NCI-H1092 treated with DMSO at 0.1 percent for 48 hours (cell line): Measurements from ENCODE around the gene KLC4.
A peak's percentile ranks its signal among the peaks of the same experiment; 100 is the strongest.
"Not testable (repeated sequence)": the region's sequence is repeated elsewhere in the genome, so short reads cannot be mapped to it uniquely, and the experiment has no call there.

Experiments
- DNase-seq: peaks from one replicate; lab custom pipeline; 2025; lab: John Stamatoyannopoulos, UW

Gene KLC4

GRCh38 chr6:43036712-43037111 is 22.7 kb upstream of the KLC4 start:
- no peak for DNase-seq

- no peak for DNase-seq
Measured at GRCh38 chr6:43037197-43037596, 22.2 kb upstream of the KLC4 start.

DNA sequence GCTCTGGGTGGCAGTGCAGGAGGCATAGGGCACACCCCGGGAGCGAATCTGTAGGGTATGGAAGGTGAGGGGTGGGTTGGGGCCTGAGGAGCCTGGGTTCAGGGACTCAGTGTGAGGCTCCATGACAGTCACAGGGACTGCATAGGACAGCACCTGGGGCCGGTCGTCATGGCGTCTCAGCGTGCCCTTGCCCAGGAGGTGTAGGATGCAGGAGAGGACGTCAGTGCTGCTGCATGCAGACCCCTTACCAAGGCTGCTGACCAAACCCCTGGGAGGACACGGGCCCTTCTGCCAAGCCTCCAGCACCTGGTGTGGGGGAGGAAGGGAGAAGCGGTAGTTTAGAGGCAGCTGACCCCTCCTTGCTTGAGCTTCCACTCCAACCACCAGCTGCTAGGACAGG is 21.7 kb upstream of the KLC4 start:
- DNase-seq, result no peak

GRCh38 chr6:43038727-43039126 is 20.7 kb upstream of the KLC4 start:
- DNase-seq, result no peak

- DNase-seq, result no peak
Measured at GRCh38 chr6:43040542-43041257, 18.7 kb upstream of the KLC4 start.

GRCh38 chr6:43041475-43041874 is 18.0 kb upstream of the KLC4 start:
- not testable (repeated sequence) for DNase-seq

GRCh38 chr6:43043310-43043709 is 16.1 kb upstream of the KLC4 start:
- DNase-seq, result no peak

DNA sequence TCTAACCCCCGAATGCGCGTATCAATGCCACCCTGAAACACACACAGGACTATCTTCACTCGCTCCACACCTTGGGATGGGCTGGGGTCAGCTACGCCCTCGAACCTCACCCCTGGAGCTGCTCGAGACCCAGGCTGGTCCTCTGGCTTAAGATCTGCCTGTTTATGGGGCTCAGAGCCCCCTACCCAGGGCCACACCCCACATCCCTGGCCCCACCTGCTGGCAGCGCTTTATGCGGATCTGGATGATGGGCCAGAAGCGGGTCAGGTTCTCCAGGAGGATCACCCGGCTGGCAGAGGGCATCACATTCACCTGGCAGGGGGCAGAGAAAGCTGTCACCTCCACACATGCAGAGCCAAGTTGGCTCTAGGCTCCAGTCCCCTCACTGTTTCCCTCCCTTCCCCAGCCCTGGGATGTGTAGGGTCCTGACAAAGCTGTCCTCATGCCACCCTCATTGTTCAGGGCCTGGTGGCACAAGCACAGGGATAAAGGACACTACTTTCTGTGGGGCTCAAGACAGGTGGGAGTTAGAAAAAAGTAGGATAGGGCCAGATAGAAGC is 14.0 kb upstream of the KLC4 start:
- no peak for DNase-seq

- no peak for DNase-seq
Measured at GRCh38 chr6:43047998-43048397, 11.4 kb upstream of the KLC4 start.

DNA sequence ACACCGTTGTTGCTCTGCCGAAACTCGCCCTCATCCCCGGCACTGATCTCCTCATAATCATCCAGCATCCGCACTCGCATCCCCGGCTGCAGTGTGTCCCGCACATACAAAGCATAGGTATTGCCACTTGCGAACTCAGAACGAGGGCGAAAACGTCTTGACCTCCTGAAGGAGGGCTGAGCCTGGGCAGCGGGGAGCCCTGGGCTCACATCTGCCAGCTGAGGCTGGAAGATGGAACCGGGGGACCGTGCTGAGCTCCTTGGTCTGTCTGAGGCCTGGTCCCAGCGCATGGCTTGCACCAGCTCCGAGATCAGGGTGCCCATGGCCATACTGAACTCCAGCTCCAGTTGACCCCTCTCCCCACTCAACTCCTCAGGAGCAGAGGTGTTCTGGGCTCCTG is 8.4 kb upstream of the KLC4 start:
- no peak for DNase-seq

GRCh38 chr6:43052225-43052841 is 7.1 kb upstream of the KLC4 start:
- DNase-seq, result no peak

GRCh38 chr6:43052842-43053544 is 6.4 kb upstream of the KLC4 start:
- DNase-seq, result no peak

DNA sequence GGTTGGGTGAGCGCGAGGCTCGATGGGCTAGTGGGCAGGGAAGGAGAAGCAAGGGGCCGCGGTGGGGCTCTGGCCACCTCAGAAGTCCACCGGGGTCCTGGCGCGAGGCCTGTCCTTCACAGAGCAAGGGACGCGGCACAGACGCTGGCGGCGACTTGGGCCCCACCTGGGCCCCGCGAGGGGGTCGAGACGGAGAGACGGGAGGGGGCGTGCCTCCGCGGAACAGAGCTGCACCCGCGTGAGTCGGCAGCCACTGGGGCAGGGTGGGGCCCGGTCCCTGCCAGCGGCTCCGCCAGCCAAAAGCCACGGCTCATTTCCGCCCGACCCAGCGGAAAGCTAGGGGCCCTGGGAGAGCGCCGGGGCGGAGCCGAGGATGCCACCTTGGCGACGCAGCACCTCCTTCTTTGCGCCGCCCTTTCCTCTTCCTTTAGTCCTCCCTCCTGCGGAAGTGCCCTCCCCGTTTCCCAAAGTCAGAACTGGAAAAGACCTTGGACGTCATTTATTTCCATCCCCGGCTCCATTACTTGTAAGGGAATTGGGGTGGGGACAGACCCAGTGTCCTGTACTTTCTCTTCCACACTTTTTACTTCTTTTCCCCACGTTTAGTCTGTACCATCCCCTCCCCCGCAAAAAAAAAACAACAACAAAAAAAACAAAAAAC is 5.8 kb upstream of the KLC4 start, which contains the start of gene CUL7:
CUL7 (minus strand) TSS at position 307 of the 661 bp plus-strand sequence. CDS start 1,063 bp downstream, outside the sequence.
- peak; percentile 92 for DNase-seq

DNA sequence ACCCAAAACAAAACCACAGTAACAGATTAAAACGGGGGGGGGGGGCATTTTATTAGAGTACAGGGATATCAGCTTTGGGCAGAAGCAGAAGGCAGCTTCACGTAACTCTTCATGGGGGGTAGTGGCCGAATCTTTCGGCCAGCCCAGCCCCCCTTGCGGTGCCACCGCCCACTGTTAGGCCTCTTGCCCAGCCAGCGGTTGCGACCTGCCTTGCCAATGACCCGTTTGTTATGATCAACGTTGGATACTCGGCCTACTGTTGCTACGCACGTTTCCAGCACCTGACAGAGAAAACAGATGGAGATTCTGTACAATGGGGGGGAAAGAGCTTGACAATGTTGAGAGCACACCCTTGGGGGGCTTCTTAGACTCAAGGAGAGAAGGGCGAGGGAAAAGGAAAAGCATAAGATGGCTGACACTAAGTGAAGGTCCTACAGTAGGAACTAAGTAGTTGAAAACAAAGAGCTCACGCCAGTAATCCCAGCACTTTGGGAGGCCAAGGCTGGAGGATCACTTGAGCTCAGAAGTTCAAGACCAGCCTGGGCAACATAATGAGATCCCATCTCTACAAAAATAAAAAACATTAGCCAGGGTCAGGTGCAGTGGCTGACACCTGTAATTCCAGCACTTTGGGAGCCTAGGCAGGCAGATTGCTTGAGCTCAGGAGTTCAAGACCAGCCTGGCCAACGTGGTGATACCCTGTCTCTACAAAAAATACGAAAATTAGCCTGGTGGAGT is 5.1 kb upstream of the KLC4 start:
- DNase-seq, result no peak

DNA sequence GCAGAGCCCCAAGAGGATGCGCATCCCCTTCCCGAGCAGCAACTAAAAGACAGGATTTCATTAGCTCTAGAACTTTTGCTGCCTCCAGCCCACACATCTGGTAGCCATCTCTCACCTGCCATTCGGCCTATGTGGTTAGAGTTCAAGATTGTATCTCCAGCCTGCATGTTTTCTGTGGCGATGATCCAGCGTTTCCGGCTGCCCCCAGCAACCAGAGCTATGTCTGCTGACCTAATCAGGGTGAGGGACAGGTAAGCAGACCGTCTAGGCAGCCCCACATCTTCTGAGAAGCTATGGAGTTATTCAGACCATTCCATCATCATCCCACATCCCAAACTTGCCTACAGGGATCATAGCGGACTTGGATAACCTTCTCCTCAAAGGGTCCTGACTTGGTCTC is 3.5 kb upstream of the KLC4 start:
- DNase-seq, result no peak

DNA sequence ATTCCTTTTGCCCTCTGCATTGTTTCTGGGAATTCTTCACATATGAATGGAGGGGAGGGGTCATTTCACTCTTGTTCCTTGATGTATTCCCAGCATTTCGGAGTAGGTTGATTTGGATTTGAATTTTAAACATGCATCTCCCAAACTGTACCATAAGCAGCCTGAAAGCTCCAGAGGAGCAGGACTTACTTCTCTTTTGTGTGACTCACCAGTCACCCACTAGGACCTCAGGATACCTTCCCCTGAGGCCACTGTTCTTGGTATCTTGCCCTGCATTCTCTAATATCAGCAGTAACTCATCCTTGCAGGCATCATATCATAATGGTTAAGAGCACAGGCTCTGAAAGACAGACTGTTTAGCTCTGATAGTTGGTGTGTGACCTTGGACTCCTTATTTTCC is 900 bp upstream of the KLC4 start:
- no peak for DNase-seq

DNA sequence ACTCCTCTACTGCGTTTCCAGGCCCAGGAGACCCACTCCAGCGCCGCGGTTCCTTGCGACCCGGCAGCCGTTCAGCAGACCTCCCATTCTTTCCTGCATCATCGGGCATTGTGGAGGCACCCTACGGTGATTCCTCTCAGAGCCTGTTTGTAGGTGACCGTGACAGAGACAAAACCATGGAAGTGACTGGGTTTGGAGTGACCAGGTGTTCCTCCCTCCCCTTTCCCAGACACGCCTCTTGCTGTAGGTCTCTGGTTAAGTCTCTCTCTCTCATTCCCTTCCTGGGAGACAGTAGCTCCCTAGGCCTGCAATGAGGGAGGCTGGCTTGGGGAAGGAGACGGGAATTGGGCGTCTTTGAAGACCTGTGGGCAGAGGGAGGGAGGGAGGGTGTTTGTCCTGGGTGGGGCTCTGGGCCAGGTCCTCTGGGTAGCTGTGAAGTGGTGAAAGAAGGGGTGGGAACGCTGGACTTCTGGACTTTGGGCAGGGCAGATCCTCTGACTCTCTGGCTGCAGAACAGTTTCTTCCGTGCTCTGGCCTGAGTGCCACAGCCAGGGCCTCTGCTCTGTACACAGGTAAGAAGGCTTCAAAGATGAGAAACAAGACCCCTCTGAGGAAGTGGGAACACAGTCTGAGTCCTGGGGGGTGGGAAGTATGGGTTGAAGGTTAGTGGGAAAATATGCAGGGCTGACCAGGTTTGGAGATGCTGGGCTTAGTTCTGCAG is 763 bp downstream of the KLC4 start:
- no peak for DNase-seq

DNA sequence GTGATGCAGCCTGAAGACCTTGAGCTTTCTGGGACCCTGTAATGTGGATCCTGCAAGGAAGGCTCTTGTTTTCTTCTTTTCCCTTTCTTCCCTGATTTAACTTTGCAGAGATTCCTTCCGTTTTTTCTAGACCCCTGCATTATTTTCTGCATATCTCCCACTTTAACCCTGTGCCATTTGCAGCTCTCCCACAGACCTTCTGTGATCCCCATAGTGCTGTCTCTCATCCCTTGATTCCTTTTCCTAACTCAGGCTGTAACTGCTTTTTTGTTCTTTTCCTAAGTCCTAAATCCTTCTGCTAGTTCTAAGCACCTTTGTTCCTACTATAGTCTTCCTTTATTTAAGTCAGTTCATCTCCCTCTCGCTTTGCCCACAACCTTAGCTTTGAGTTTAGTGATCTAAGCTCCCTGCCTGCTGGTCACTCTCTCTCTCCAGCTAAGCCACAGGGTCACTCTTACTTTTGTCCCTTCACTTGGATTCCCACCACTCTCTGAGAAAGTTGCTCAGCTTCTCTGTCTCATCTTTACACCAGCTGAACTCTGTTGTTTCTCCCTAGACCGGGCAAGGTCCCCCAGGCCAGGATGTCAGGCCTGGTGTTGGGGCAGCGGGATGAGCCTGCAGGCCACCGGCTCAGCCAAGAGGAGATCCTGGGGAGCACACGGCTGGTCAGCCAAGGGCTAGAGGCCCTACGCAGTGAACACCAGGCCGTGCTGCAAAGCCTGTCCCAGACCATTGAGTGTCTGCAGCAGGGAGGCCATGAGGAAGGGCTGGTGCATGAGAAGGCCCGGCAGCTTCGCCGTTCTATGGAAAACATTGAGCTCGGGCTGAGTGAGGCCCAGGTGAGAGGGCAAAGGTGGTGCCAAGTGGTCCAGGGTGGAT is 1.6 kb downstream of the KLC4 start:
- no peak for DNase-seq

- DNase-seq, result no peak
Measured at GRCh38 chr6:43061861-43062260, 2.4 kb downstream of the KLC4 start.

DNA sequence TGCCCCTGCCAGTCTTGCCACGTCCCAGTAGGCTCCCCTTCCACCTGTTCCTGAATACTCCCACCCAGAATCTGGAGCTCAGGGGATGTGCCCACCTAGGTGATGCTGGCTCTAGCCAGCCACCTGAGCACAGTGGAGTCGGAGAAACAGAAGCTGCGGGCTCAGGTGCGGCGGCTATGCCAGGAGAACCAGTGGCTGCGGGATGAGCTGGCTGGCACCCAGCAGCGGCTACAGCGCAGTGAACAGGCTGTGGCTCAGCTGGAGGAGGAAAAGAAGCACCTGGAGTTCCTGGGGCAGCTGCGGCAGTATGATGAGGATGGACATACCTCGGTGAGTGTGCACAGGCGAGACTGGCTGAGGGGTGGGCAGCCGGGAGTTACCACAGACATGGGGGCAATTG is 3.4 kb downstream of the KLC4 start:
- DNase-seq, result no peak
